ENCODE results near the gene DBNL. TPM values are rescaled to one million over a fixed set of nuclear protein-coding genes. Genes with fewer than 3 reads are reported as not detected.

The DBNL gene
- polyA plus RNA-seq, 1 donor from 2014 or later = 124 TPM

- Histone ChIP-seq H3K27me3 (ENCODE audit: insufficient read depth, low read depth, low read length) (no peaks in the 10 kb centered on the region), H3K4me3 (ENCODE audit: low read length) (no peak overlapping the region), H3K27ac (ENCODE audit: low read length) (no peak overlapping the region), H3K79me2 (replicated peaks; ENCODE audit: insufficient read depth, low read length) (peaks cover 3% of the 10 kb centered on the region), H3F3A (ENCODE audit: insufficient read depth, low read length, poor library complexity, severe bottlenecking) (no peaks in the 10 kb centered on the region), H4K20me1 (ENCODE audit: insufficient read depth) (no peaks in the 10 kb centered on the region), H3K9me2 (ENCODE audit: insufficient read depth, low read length) (no peaks in the 10 kb centered on the region), H3K36me3 (ENCODE audit: insufficient read depth, low read length) (no peaks in the 10 kb centered on the region), H3K9ac (ENCODE audit: low read length) (no peak overlapping the region), H3K9me3 (ENCODE audit: low read length) (no peaks in the 10 kb centered on the region), H2AFZ (ENCODE audit: low read depth, low read length) (no peak overlapping the region), H3K4me2 (ENCODE audit: low read length) (no peak overlapping the region)
- TF ChIP-seq CTCF (IDR thresholded peaks at IDR 0.05; ENCODE audit: poor library complexity, severe bottlenecking) (no peak), EZH2 (IDR thresholded peaks at IDR 0.05; ENCODE audit: borderline replicate concordance, insufficient read depth, low read length, poor library complexity, severe bottlenecking) (no peak), REST (IDR thresholded peaks at IDR 0.05; ENCODE audit: borderline replicate concordance) (no peak), RAD21 (conservative IDR thresholded peaks at IDR 0.05) (no peak), EP300 (conservative IDR thresholded peaks at IDR 0.05; ENCODE audit: poor library complexity, severe bottlenecking) (no peak), SMC3 (conservative IDR thresholded peaks at IDR 0.05; ENCODE audit: poor library complexity) (no peak), TAF1 (IDR thresholded peaks at IDR 0.05; ENCODE audit: low read depth) (no peak), POLR2AphosphoS5 (IDR thresholded peaks at IDR 0.05) (no peak), MXI1 (conservative IDR thresholded peaks at IDR 0.05; ENCODE audit: poor library complexity, severe bottlenecking) (no peak)
Measured at GRCh38 chr7:44079331-44080021, 35.0 kb downstream of the DBNL start.

GRCh38 chr7:44080118-44080517 lies 35.6 kb downstream of the DBNL start:
- Histone ChIP-seq H3K4me3 (ENCODE audit: low read length) (no peak overlapping the region), H2AFZ (ENCODE audit: low read depth, low read length) (no peak overlapping the region), H3K4me2 (ENCODE audit: low read length) (no peak overlapping the region), H3K36me3 (ENCODE audit: insufficient read depth, low read length) (no peaks in the 10 kb centered on the region), H3K27me3 (ENCODE audit: insufficient read depth, low read depth, low read length) (no peaks in the 10 kb centered on the region), H4K20me1 (ENCODE audit: insufficient read depth) (no peaks in the 10 kb centered on the region), H3F3A (ENCODE audit: insufficient read depth, low read length, poor library complexity, severe bottlenecking) (no peaks in the 10 kb centered on the region), H3K9me2 (ENCODE audit: insufficient read depth, low read length) (no peaks in the 10 kb centered on the region), H3K9ac (ENCODE audit: low read length) (no peak overlapping the region), H3K9me3 (ENCODE audit: low read length) (no peaks in the 10 kb centered on the region), H3K79me2 (replicated peaks; ENCODE audit: insufficient read depth, low read length) (peaks cover 3% of the 10 kb centered on the region), H3K27ac (ENCODE audit: low read length) (no peak overlapping the region)
- TF ChIP-seq EP300 (conservative IDR thresholded peaks at IDR 0.05; ENCODE audit: poor library complexity, severe bottlenecking) (no peak), EZH2 (IDR thresholded peaks at IDR 0.05; ENCODE audit: borderline replicate concordance, insufficient read depth, low read length, poor library complexity, severe bottlenecking) (no peak), RAD21 (conservative IDR thresholded peaks at IDR 0.05) (no peak), SMC3 (conservative IDR thresholded peaks at IDR 0.05; ENCODE audit: poor library complexity) (no peak), REST (IDR thresholded peaks at IDR 0.05; ENCODE audit: borderline replicate concordance) (no peak)

All from neural cell (in vitro differentiated cells).